BJ (cell line): ENCODE data around the gene PUSL1. TPM values are rescaled to one million over a fixed set of nuclear protein-coding genes. Genes with fewer than 3 reads are reported as not detected.
A peak's percentile ranks its signal among the peaks of the same experiment; 100 is the strongest.

ENCODE experiments used
- CTCF ChIA-PET: fragments of 350-600 bp; formaldehyde crosslinking; extraction: SDS; loops from one replicate; lab custom pipeline; 2021; ENCODE audit warnings: antibody characterized with exemption, inconsistent platforms; lab: Yijun Ruan, JAX
- POLR2A ChIA-PET: fragments of 300-600 bp; sonication (Branson Sonifier 250); formaldehyde crosslinking; extraction: SDS; loops from one replicate; lab custom pipeline; 2021; ENCODE audit warnings: antibody characterized with exemption; lab: Charles Lee
- DNase-seq: peaks from one replicate; pipeline ENCODE4 v3.0.0-alpha.2; 2011; ENCODE audit warnings: low read depth
- H3K27me3 ChIP-seq: 2 replicates; pipeline ENCODE4 v1.6.0; 2011; ENCODE audit warnings: low read length; ENCODE audit not compliant: control insufficient read depth, insufficient read depth
- H3K36me3 ChIP-seq: 2 replicates; pipeline ENCODE4 v1.5.1; 2011; ENCODE audit warnings: low read length; ENCODE audit not compliant: control insufficient read depth, insufficient read depth
- H3K4me3 ChIP-seq: 2 replicates; pipeline ENCODE4 v1.5.1; 2011; ENCODE audit warnings: low read depth, mild to moderate bottlenecking, control low read depth, low read length
- polyA plus RNA-seq: library from polyadenylated mRNA; depleted of rRNA; stranded (reverse); fragments of >200 nt; gene quantifications from 2 replicates; pipeline ENCODE4 v1.2.3, GENCODE V29; 2011
- TF ChIP-seq, protein P1 (sequence below): IDR thresholded peaks from 2 replicates; pipeline ENCODE4 v1.5.1; 2011; ENCODE audit warnings: low read depth, mild to moderate bottlenecking, control low read depth, inconsistent platforms, low read length, moderate library complexity; ENCODE audit not compliant: insufficient read depth

The PUSL1 gene
- polyA plus RNA-seq, 1 experiment = 18.2 TPM

DNA sequence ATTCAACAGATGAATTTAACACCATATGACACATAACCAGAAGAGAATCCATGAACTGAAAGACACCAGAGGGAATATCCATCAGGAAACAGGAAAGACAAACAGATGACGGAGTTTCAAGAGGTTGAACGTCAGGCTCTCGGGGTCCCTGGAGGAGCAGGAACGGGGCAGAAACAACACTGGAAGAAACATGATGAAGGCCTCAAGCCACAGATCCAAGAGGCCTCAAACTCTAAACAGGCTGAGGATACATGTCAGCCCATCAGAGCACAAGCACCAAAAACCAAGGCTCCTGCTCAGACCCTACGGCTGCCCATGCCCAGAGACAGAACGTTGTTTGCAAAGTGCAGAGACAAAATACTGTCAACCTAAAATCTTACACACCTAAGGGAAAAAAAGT lies 9.0 kb downstream of the PUSL1 start:
- Histone ChIP-seq H3K4me3 (no peak overlapping the region), H3K27me3 (no peaks in the 10 kb centered on the region), H3K36me3 (peaks cover 41% of the 10 kb centered on the region)
- ChIA-PET POLR2A (no interaction called here), CTCF (no interaction called here)
- no peak for DNase-seq
- TF ChIP-seq, protein P1, sequence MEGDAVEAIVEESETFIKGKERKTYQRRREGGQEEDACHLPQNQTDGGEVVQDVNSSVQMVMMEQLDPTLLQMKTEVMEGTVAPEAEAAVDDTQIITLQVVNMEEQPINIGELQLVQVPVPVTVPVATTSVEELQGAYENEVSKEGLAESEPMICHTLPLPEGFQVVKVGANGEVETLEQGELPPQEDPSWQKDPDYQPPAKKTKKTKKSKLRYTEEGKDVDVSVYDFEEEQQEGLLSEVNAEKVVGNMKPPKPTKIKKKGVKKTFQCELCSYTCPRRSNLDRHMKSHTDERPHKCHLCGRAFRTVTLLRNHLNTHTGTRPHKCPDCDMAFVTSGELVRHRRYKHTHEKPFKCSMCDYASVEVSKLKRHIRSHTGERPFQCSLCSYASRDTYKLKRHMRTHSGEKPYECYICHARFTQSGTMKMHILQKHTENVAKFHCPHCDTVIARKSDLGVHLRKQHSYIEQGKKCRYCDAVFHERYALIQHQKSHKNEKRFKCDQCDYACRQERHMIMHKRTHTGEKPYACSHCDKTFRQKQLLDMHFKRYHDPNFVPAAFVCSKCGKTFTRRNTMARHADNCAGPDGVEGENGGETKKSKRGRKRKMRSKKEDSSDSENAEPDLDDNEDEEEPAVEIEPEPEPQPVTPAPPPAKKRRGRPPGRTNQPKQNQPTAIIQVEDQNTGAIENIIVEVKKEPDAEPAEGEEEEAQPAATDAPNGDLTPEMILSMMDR = no peak

DNA sequence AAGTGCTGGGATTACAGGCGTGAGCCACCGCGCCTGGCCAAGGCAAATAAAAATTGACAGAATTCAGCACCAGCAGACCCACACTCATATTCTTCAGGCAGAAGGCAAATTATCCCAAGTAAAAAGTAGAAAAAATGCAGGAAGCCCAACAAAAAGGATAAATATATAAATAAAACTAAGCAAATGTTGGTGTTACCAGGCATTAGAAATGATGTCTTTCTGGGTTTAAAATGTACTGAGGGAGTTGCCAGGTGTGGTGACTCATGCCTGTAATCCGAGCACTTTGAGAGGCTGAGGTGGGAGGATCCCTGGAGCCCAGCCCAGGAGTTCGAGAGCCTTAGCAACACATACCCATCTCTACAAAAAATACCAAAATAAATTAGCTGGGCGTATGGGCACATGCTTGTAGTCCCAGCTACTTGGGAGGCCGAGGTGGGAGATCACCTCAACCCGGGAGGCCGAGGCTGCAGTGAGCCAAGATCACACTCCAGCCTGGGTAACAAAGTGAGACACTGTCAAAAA lies 9.8 kb downstream of the PUSL1 start:
- H3K36me3 ChIP-seq = peaks cover 34% of the 10 kb centered on the region

DNA sequence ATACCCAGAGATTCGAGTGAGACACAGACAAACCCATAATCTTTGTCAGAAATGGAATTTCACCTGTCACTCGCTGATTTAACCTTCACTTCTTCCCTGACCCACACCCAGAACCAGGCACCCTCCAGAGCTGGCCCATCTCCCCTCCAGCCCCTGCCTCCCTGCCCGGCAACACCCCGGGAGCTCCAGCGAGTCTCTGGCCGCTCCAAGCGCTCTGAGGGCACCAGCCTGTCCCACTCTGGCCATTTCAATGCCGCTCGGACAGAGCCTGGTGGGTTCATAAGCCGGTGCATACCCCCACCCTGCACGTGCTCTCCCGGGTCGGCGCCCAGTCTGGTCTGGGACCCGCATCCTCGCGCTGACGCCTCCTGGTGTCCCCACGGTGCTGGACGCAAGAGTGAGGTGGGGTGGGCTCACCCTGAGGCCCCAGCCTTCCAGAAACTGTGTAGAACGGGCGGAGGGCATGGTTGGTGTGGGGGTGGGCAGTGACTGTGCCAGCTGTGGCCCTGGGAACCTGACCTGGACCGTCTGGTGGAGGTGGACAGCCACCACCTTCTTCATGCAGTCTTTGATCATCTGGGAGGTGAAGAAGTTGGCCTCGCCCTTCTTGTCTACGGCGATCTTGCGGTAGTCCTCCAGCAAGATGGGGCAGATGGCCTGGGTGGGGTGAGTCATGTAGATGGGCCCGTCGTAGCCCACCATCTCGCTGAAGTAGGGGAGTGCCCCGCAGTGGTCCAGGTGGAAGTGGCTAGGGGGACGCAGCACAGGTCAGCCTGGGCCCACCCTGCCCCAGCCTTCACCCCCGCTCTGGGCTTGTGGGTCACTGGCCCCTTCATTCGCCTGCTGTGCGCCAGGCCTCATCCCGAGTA lies 10.6 kb downstream of the PUSL1 start:
- TF ChIP-seq, protein P1 = no peak
- POLR2A ChIA-PET = interaction anchor here (0.5 to 0.6 kb wide), 2 partner anchors 56 to 111 kb away, joined by 3 to 6 read pairs; partner anchors contain the start of gene AURKAIP1
- CTCF ChIA-PET = interaction anchor here (1.1 to 1.3 kb wide), 2 partner anchors 52 to 53 kb away, joined by 3 to 4 read pairs; no protein-coding TSS in a partner anchor

More for the DNA sequence above, 9.8 kb downstream of the PUSL1 start:
- CTCF ChIA-PET = interaction anchor here (1.1 to 1.3 kb wide), 2 partner anchors 53 to 54 kb away, joined by 3 to 4 read pairs; no protein-coding TSS in a partner anchor
- POLR2A ChIA-PET = interaction anchor here (0.5 to 0.7 kb wide), 3 partner anchors 57 to 334 kb away, joined by 3 to 15 read pairs (median 6); partner anchors contain the start of gene AURKAIP1
- no peak overlapping the region for H3K4me3 ChIP-seq
- peak; percentile 83 for DNase-seq
- no peaks in the 10 kb centered on the region for H3K27me3 ChIP-seq
- TF ChIP-seq, protein P1 = no peak

DNA sequence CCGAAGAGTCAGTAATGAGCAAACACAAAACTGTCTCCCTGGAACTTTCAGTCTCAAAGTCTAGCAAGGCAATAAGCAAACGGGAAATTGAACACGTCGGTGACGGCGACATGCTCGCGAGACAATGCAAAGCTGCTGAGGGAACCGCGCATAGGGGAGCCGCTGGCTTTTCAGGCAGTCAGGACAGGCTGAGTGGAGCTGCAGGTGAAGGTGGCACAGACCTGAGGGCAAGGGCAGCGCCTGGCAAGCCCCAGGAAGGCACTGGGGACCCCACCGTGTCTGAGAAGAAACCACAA lies 11.2 kb downstream of the PUSL1 start:
- POLR2A ChIA-PET = no interaction called here
- peaks cover 24% of the 10 kb centered on the region for H3K36me3 ChIP-seq
- H3K27me3 ChIP-seq = no peaks in the 10 kb centered on the region
- TF ChIP-seq, protein P1 = no peak
- no peak overlapping the region for H3K4me3 ChIP-seq
- CTCF ChIA-PET = no interaction called here
- DNase-seq = no peak

More for the DNA sequence above, 10.6 kb downstream of the PUSL1 start:
- no peaks in the 10 kb centered on the region for H3K27me3 ChIP-seq
- H3K36me3 ChIP-seq = peaks cover 28% of the 10 kb centered on the region
- H3K4me3 ChIP-seq = no peak overlapping the region
- no peak for DNase-seq

DNA sequence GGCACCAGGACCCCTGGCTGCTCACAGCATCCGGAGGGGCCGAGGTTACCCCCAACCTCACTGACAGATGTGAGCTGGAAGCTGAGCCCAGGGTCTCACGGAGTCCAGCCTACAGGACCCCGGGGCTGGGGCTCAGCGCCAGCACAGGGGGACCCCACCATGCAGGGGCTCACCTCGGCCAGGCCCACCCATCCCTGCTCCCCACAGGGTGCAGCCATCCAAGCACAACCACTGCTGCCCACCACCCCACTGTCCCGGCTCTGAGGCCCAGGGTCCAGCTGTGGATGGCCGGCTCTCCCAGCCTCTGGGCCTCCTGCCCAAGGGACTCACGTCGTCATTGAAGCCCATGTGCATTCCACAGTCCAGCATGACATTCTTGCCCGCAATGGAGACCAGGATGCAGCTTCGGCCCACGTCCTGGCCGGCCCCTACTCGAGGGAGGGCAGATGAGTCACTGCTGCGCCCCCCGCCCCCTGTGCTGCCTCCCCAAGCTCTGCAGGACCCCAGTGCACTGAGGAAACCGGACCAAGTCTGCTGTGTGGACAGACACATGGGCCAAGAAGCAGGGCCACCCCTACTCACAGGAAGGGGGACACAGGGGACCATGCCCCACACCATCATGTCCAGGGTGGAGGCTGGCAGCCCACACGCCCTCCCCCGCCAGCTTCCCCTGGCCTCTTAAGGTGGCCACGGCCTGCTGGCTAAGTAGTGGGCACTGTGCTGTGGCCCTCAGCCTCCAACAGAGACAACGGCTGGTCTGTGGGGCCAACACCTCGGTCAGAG lies 12.5 kb downstream of the PUSL1 start:
- ChIA-PET POLR2A (no interaction called here), CTCF (interaction anchor here (0.6 to 1.2 kb wide), 2 partner anchors 31 to 51 kb away, joined by 3 read pairs; no protein-coding TSS in a partner anchor)
- Histone ChIP-seq H3K4me3 (no peak overlapping the region), H3K27me3 (no peaks in the 10 kb centered on the region), H3K36me3 (peaks cover 22% of the 10 kb centered on the region)
- DNase-seq = no peak
- TF ChIP-seq, protein P1 = no peak
